H1 (cell line): ENCODE measurements around the gene HEXIM1. TPM values are rescaled to one million over a fixed set of nuclear protein-coding genes. Genes with fewer than 3 reads are reported as not detected.
A peak's percentile ranks its signal among the peaks of the same experiment; 100 is the strongest.

ENCODE experiments used
- CTCF ChIA-PET: fragments of 300-600 bp; sonication (Branson Sonifier 250); formaldehyde crosslinking; loops from one replicate; lab custom pipeline; 2021; ENCODE audit not compliant: partially characterized antibody; lab: Charles Lee
- POLR2A ChIA-PET: fragments of 300-600 bp; sonication (Branson Sonifier 250); formaldehyde crosslinking; loops from one replicate; lab custom pipeline; 2021; ENCODE audit warnings: inconsistent platforms; ENCODE audit not compliant: partially characterized antibody; lab: Charles Lee
- DNase-seq, 2 experiments: peaks; one replicate each; pipeline versions ENCODE4 v3.0.0 to v3.0.0-alpha.2; 2010 to 2022; ENCODE audit warnings: low spot score in 2 of 2, low read depth in 1 of 2, mixed read lengths in 1 of 2
- FAIRE-seq: peaks from 2 replicates; lab custom pipeline; 2011; peaks lifted over from hg19 to GRCh38; lab: Jason Lieb, UNC
- H2AFZ ChIP-seq: 2 replicates; pipeline ENCODE4 v1.8.1; 2012; ENCODE audit warnings: low read length, inconsistent platforms
- H2AK5ac ChIP-seq: 2 replicates; pipeline ENCODE4 v1.6.1; 2013; ENCODE audit warnings: low read depth, low read length
- H2BK120ac ChIP-seq: replicated peaks from 2 replicates; pipeline ENCODE3; 2013; ENCODE audit warnings: low read depth, low read length, inconsistent platforms
- H2BK12ac ChIP-seq: 2 replicates; pipeline ENCODE4 v1.6.1; 2013; ENCODE audit warnings: low read depth, low read length
- H2BK15ac ChIP-seq: 2 replicates; pipeline ENCODE4 v1.6.1; 2013; ENCODE audit warnings: low read length
- H2BK20ac ChIP-seq: 2 replicates; pipeline ENCODE4 v1.6.1; 2013; ENCODE audit warnings: low read length
- H2BK5ac ChIP-seq: 2 replicates; pipeline ENCODE4 v1.6.1; 2013; ENCODE audit warnings: low read depth, low read length
- H3K14ac ChIP-seq: 2 replicates; pipeline ENCODE4 v1.6.1; 2013; ENCODE audit warnings: inconsistent platforms; ENCODE audit not compliant: insufficient read length
- H3K18ac ChIP-seq: 2 replicates; pipeline ENCODE4 v1.6.1; 2013; ENCODE audit warnings: low read length; ENCODE audit errors: extremely low read depth
- H3K23ac ChIP-seq: 2 replicates; pipeline ENCODE4 v1.6.1; 2013; ENCODE audit warnings: inconsistent platforms; ENCODE audit not compliant: insufficient read length
- H3K23me2 ChIP-seq: 2 replicates; pipeline ENCODE4 v1.6.1; 2013; ENCODE audit warnings: low read depth, low read length
- H3K27ac ChIP-seq: 2 replicates; pipeline ENCODE4 v1.6.1; 2011; ENCODE audit warnings: low read depth, low read length, inconsistent platforms
- H3K27me3 ChIP-seq, 4 experiments: replicated peaks in 1 of 4; 1 replicate in 1 of 4; 2 replicates in 3 of 4; pipeline versions ENCODE4 v1.6.1 to v1.8.1; 2011 to 2013; ENCODE audit warnings: low read length in 3 of 4, mild to moderate bottlenecking in 3 of 4, inconsistent platforms in 2 of 4, mixed read lengths in 2 of 4, moderate library complexity in 1 of 4; ENCODE audit not compliant: control insufficient read depth in 3 of 4, insufficient read depth in 3 of 4; ENCODE audit errors: extremely low read depth in 1 of 4
- H3K36me3 ChIP-seq, 4 experiments: 2 replicates each; pipeline versions ENCODE4 v1.6.1 to v1.8.1; 2011 to 2013; ENCODE audit warnings: mild to moderate bottlenecking in 4 of 4, low read length in 3 of 4, moderate library complexity in 2 of 4, control low read depth in 1 of 4, inconsistent platforms in 1 of 4; ENCODE audit not compliant: insufficient read depth in 4 of 4, control insufficient read depth in 2 of 4
- H3K4ac ChIP-seq: replicated peaks from 2 replicates; pipeline ENCODE3; 2013; ENCODE audit warnings: low read length, low read depth, mixed read lengths, inconsistent platforms; ENCODE audit not compliant: insufficient read length
- H3K4me1 ChIP-seq, 4 experiments: replicated peaks in 1 of 4; 1 replicate in 1 of 4; 2 replicates in 3 of 4; pipeline versions ENCODE4 v1.6.1 to v1.8.1; 2011 to 2013; ENCODE audit warnings: low read length in 3 of 4, inconsistent platforms in 2 of 4, mixed read lengths in 1 of 4; ENCODE audit not compliant: insufficient read depth in 4 of 4, control insufficient read depth in 3 of 4
- H3K4me2 ChIP-seq, 2 experiments: 2 replicates each; pipeline versions ENCODE4 v1.6.1 to v1.8.1; 2011 to 2013; ENCODE audit warnings: low read depth in 2 of 2, low read length in 2 of 2, control low read depth in 1 of 2, inconsistent platforms in 1 of 2, mild to moderate bottlenecking in 1 of 2; ENCODE audit not compliant: insufficient read depth in 1 of 2
- H3K4me3 ChIP-seq, 4 experiments: fragments of 200-600, 300-600 bp in 1 of 4; sonication (generic), shearing (Covaris generic), sonication (Bioruptor Twin) in 1 of 4; 2 replicates each; pipeline versions ENCODE4 v1.5.1 to v1.8.1; 2011 to 2016; ENCODE audit warnings: low read length in 4 of 4, low read depth in 3 of 4, control low read depth in 2 of 4, inconsistent platforms in 2 of 4, mild to moderate bottlenecking in 2 of 4, mixed read lengths in 1 of 4, moderate library complexity in 1 of 4; ENCODE audit not compliant: insufficient read depth in 2 of 4; ENCODE audit errors: extremely low read depth in 1 of 4
- H3K56ac ChIP-seq: replicated peaks from 2 replicates; pipeline ENCODE3; 2013; ENCODE audit warnings: low read depth, mild to moderate bottlenecking, mixed read lengths, low read length, inconsistent platforms; ENCODE audit not compliant: insufficient read length
- H3K79me1 ChIP-seq: 2 replicates; pipeline ENCODE4 v1.6.1; 2013; ENCODE audit warnings: low read depth, low read length, control low read depth
- H3K79me2 ChIP-seq, 2 experiments: 2 replicates each; pipeline versions ENCODE4 v1.6.1 to v1.8.1; 2012 to 2013; ENCODE audit warnings: low read length in 2 of 2, mild to moderate bottlenecking in 2 of 2, inconsistent platforms in 1 of 2; ENCODE audit not compliant: insufficient read depth in 2 of 2, control insufficient read depth in 1 of 2
- H3K9ac ChIP-seq, 4 experiments: replicated peaks in 1 of 4; 1 replicate in 1 of 4; 2 replicates in 3 of 4; pipeline versions ENCODE4 v1.6.1 to v1.8.1; 2011 to 2013; ENCODE audit warnings: low read depth in 3 of 4, low read length in 3 of 4, control low read depth in 2 of 4, mild to moderate bottlenecking in 2 of 4, moderate library complexity in 2 of 4, inconsistent platforms in 1 of 4; ENCODE audit errors: extremely low read depth in 1 of 4
- H3K9me3 ChIP-seq, 2 experiments: 2 replicates each; pipeline versions ENCODE4 v1.6.1 to v1.8.1; 2012 to 2013; ENCODE audit warnings: mild to moderate bottlenecking in 2 of 2, moderate library complexity in 2 of 2, control low read depth in 1 of 2, inconsistent platforms in 1 of 2, low read depth in 1 of 2, low read length in 1 of 2, mixed read lengths in 1 of 2; ENCODE audit not compliant: insufficient read depth in 2 of 2
- H4K20me1 ChIP-seq, 2 experiments: replicated peaks in 1 of 2; 2 replicates each; pipeline versions ENCODE3 to v1.8.1; 2011 to 2013; ENCODE audit warnings: inconsistent platforms in 2 of 2, low read length in 2 of 2, mild to moderate bottlenecking in 1 of 2; ENCODE audit not compliant: insufficient read depth in 2 of 2, control insufficient read depth in 1 of 2
- H4K5ac ChIP-seq: 2 replicates; pipeline ENCODE4 v1.6.1; 2013; ENCODE audit warnings: low read length, low read depth, mixed read lengths, inconsistent platforms; ENCODE audit not compliant: insufficient read length
- H4K8ac ChIP-seq: 2 replicates; pipeline ENCODE4 v1.8.0; 2013; ENCODE audit warnings: mild to moderate bottlenecking, moderate library complexity, low read length, inconsistent platforms; ENCODE audit not compliant: insufficient read depth; ENCODE audit errors: extremely low read depth
- H4K91ac ChIP-seq: replicated peaks from 2 replicates; pipeline ENCODE3; 2013; ENCODE audit warnings: low read length, mixed read lengths, inconsistent platforms; ENCODE audit not compliant: insufficient read length
- CBX5 ChIP-seq: fragments of 300-800, 300-1000 bp; sonication (generic); IDR thresholded peaks from 2 replicates; pipeline ENCODE4 v1.7.1; 2016; ENCODE audit warnings: antibody characterized with exemption, low read length, low read depth
- CTCF ChIP-seq, 3 experiments: IDR thresholded peaks; 1 replicate in 2 of 3; 2 replicates in 1 of 3; pipeline versions ENCODE4 v1.5.1 to v1.6.1; 2011; ENCODE audit warnings: low read length in 3 of 3, mild to moderate bottlenecking in 3 of 3, inconsistent platforms in 2 of 3, low read depth in 1 of 3, moderate library complexity in 1 of 3; ENCODE audit not compliant: insufficient read depth in 1 of 3; ENCODE audit errors: control extremely low read depth in 1 of 3
- EP300 ChIP-seq, 2 experiments: IDR thresholded peaks; 1 replicate in 1 of 2; 2 replicates in 1 of 2; pipeline ENCODE4 v1.6.1; 2011 to 2012; ENCODE audit warnings: low read depth in 2 of 2, low read length in 2 of 2, mild to moderate bottlenecking in 2 of 2, borderline replicate concordance in 1 of 2, inconsistent platforms in 1 of 2, moderate library complexity in 1 of 2
- GABPA ChIP-seq: IDR thresholded peaks from 2 replicates; pipeline ENCODE4 v1.6.1; 2011; ENCODE audit warnings: mild to moderate bottlenecking, low read length, moderate library complexity, borderline replicate concordance; ENCODE audit not compliant: insufficient read depth
- HDAC6 ChIP-seq: IDR thresholded peaks from one replicate; pipeline ENCODE4 v1.7.1; 2012; ENCODE audit warnings: low read depth, mild to moderate bottlenecking, inconsistent platforms, low read length, moderate library complexity
- SP1 ChIP-seq: IDR thresholded peaks from 2 replicates; pipeline ENCODE4 v1.6.1; 2011; ENCODE audit warnings: low read depth, low read length
- SP2 ChIP-seq: IDR thresholded peaks from 2 replicates; pipeline ENCODE4 v1.6.1; 2012; ENCODE audit warnings: mild to moderate bottlenecking, low read length, inconsistent platforms
- SRF ChIP-seq: IDR thresholded peaks from 2 replicates; pipeline ENCODE4 v1.6.1; 2011; ENCODE audit warnings: mild to moderate bottlenecking, low read depth, low read length, moderate library complexity
- WGBS, 2 experiments: shearing (Covaris generic) in 1 of 2; methylation state at CpG; one replicate each; pipeline versions ENCODE4 v1.1.6 to v1.1.7; 2013 to 2015; ENCODE audit warnings: low lambda C conversion rate in 2 of 2, mixed read lengths in 2 of 2, inconsistent platforms in 1 of 2, low coverage in 1 of 2, missing lambda C conversion rate in 1 of 2; ENCODE audit not compliant: insufficient replicate concordance in 2 of 2, insufficient coverage in 1 of 2, insufficient read length in 1 of 2; ENCODE audit errors: extremely low coverage in 1 of 2, missing lambda C conversion rate in 1 of 2; 5-methylcytosine and 5-hydroxymethylcytosine counted together
- polyA plus RNA-seq, 7 experiments: library from polyadenylated mRNA; depleted of rRNA in 3 of 7; stranded (reverse) in 5 of 7; unstranded in 2 of 7; fragments of >200 nt in 5 of 7; fragments of 200-250 nt in 2 of 7; gene quantifications; 1 replicate in 5 of 7; 2 replicates in 1 of 7; 4 replicates in 1 of 7; pipeline versions ENCODE4 v1.2.1 to v1.2.3, GENCODE V29; 2011 to 2013; ENCODE audit warnings: missing spikeins in 2 of 7, mixed read lengths in 2 of 7
- total RNA-seq: library from RNA; stranded (reverse); fragmentation: NEBNext Ultra II Directional; extraction: Animal tissue kit (Norgen Biotek cat#: 25700); gene quantifications from 2 replicates; pipeline ENCODE4 v1.2.1, GENCODE V29; 2021

The HEXIM1 gene
- total and polyA plus RNA-seq, 2 of the 8 experiments (the other 6 are each of a cell fraction or from before 2014, with no cell fraction given) = 9.1 to 38.3 TPM

- peak overlapping the region; percentile 98 for H2BK5ac ChIP-seq
- H2BK120ac ChIP-seq = peak overlapping the region; percentile 77
- H3K4ac ChIP-seq = no peak overlapping the region
- no peaks in the 10 kb centered on the region; the same call in 1 of the 2 replicates for H3K23me2 ChIP-seq
- peak overlapping the region; percentile 40; the same call in 1 of the 2 replicates for H2BK15ac ChIP-seq
- CTCF ChIA-PET = interaction anchor here (0.6 to 10.0 kb wide), 15 partner anchors 10 to 228 kb away, joined by 3 to 103 read pairs (median 6); partner anchors contain the start of genes ACBD4, HEXIM1 and HEXIM2
- DNase-seq (peak in 1 of 2 experiments; percentile 70), FAIRE-seq (peak; percentile 32)
- no peak overlapping the region for H3K56ac ChIP-seq
- no peaks in the 10 kb centered on the region for H4K20me1 ChIP-seq
- H3K4me3 ChIP-seq = peak overlapping the region in 1 of 4 experiments; percentile 28; a peak in 2 of 8 replicates
- H4K8ac ChIP-seq = no peak overlapping the region
- no peaks in the 10 kb centered on the region for H3K79me1 ChIP-seq
- no peak overlapping the region for H3K14ac ChIP-seq
- peak overlapping the region; percentile 92 for H4K91ac ChIP-seq
- no peak overlapping the region for H2AFZ ChIP-seq
- H2BK20ac ChIP-seq = peak overlapping the region; percentile 9; the same call in 1 of the 2 replicates
- H3K27ac ChIP-seq = peak overlapping the region; percentile 64
- no peak overlapping the region for H4K5ac ChIP-seq
- H2AK5ac ChIP-seq = 0 out of 2 replicates have a peak overlapping the region, but pooled peaks have one; percentile 92
- POLR2A ChIA-PET = interaction anchor here (0.8 to 26.8 kb wide), 10 partner anchors 8 to 278 kb away, joined by 3 to 1076 read pairs (median 9); partner anchors contain the start of genes HEXIM1, HEXIM2 and NMT1
- H3K4me2 ChIP-seq = peak overlapping the region; percentile 12 to 58
- no peaks in the 10 kb centered on the region for H3K79me2 ChIP-seq
- no peaks in the 10 kb centered on the region for H3K27me3 ChIP-seq
- H2BK12ac ChIP-seq = peak overlapping the region; percentile 97; the same call in 1 of the 2 replicates
- H3K18ac ChIP-seq = peak overlapping the region; percentile 96
- H3K23ac ChIP-seq = no peak overlapping the region
- peaks cover 0 to 4% (median 2%) of the 10 kb centered on the region in 4 experiments; a peak in 1 of 8 replicates for H3K36me3 ChIP-seq
- WGBS, 2 experiments = 54% methylated on average over 9 of the region's 10 CpGs; no CpG with 5 or more reads in 1 of the 2 experiments
- peaks cover 5 to 29% (median 26%) of the 10 kb centered on the region in 4 experiments for H3K4me1 ChIP-seq
- H3K9me3 ChIP-seq = no peaks in the 10 kb centered on the region
- H3K9ac ChIP-seq = peak overlapping the region in 1 of 4 experiments; percentile 34; a peak in 1 of 7 replicates
- TF ChIP-seq HDAC6 (no peak), EP300 (IDR thresholded peaks at IDR 0.05; ENCODE audit: borderline replicate concordance in 1 of 2, low read depth in 2 of 2, low read length in 2 of 2) (no peak), SP2 (no peak), GABPA (peak; percentile 16; the same call in 1 of the 2 replicates), CBX5 (no peak), SRF (no peak), SP1 (0 out of 2 replicates have a peak, but pooled peaks have one; percentile 11), CTCF (IDR thresholded peaks at IDR 0.05; ENCODE audit: control extremely low read depth in 1 of 3, insufficient read depth in 1 of 3, low read depth in 1 of 3, low read length in 3 of 3) (peak in 1 of 3 experiments; percentile 20; a peak in 1 of 4 replicates)
These were observed 24.4 kb downstream of the HEXIM1 start for GRCh38 chr17:45172541-45173286.
